T-helper 2 cell treated with Interferon-gamma antibody and Interleukin-4, amounts not matched to agents 100 ng/mL and 5 ng/mL, for 36 hours (primary cell): ENCODE results near the gene ZFP92. TPM values are rescaled to one million over a fixed set of nuclear protein-coding genes. Genes with fewer than 3 reads are reported as not detected.
"Not testable (repeated sequence)": the region's sequence is repeated elsewhere in the genome, so short reads cannot be mapped to it uniquely, and the experiment has no call there.

Experiments
- intact Hi-C: fragments of 100-400 bp; cut with micrococcal nuclease; formaldehyde crosslinking; loops from one replicate; pipeline ENCODE4 v1.15.1; 2023
- total RNA-seq: library from RNA; stranded (reverse); gene quantifications from 2 replicates; pipeline ENCODE4 v1.2.3, GENCODE V29; 2022

Gene ZFP92
- total RNA-seq, 1 donor from 2014 or later: 1.5 TPM

DNA sequence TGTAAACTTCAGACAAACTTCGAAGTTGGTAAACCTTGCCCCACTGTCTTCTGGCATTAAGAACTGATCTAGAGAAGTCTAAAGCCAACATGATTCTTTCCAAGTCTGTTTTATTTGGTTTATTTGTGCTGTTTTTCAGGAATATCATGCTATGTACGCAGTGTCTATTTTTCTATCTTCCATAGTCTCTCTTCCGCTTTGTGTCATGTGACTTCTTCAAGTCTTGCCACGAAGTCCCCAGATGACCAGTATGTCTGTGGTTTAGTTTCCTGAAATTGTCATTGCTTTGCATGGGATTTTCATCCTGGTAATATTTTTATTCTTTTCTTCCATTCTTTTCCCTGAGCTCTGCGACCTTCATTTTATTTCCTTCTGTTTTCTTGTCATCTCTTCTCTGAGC, 25.2 kb upstream of the ZFP92 start:
- intact Hi-C loops: no loop called here

DNA sequence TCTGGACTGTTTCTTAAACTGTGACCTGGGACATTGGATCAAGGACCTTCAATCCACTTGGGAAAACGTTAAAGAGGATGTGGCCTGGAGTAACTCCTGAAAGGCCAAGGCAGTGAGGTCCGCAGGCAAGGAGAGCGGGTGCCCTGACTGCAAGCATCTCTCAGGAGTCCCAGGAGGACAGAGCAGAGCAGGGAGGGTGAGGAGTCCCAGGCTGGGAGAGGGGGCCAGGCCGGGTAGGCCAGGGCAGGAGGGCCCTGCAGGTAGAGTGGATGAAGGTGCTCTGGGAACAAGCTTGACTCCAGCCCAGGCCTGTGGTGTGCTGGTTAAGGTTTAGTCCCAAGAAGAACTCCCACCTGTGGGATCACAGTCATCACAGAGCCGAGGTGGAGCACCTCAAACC, 23.9 kb upstream of the ZFP92 start:
- intact Hi-C loops: no loop called here

DNA sequence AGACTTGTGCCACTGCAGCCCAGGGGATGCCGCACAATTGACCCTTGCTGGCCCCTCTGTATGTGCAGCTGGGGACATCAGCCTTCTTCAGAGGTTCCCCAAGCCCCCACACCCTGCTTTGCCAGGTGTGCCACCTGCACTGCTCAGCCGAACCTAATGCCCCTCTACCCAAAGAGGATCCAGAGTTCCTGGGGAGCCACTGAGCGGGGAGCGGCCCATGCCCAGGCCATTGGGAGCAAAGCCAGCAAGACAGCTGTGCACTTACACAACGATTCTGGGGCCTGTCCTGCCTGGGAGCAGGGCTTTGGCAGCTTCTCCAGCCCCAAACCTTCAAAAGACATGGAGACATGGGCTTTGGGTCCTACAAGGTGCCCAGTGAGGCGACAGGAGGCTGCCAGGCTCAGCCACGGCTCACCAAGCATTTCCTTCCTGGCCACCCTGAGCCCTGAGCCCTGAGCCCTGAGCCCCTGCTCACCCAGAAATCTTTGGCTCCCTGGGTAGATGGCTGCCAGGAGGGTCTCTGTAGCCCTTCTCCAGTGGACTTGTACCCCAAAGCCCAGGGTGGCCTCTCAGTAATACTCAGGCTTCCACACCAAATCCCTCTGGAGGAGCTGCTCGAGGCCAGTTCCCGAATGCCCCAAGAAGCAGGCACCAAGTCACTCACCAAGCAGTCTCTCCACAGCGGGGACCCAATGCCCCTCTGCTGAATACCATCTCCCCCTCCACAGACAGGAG, 23.1 kb upstream of the ZFP92 start:
- intact Hi-C loops: no loop called here

DNA sequence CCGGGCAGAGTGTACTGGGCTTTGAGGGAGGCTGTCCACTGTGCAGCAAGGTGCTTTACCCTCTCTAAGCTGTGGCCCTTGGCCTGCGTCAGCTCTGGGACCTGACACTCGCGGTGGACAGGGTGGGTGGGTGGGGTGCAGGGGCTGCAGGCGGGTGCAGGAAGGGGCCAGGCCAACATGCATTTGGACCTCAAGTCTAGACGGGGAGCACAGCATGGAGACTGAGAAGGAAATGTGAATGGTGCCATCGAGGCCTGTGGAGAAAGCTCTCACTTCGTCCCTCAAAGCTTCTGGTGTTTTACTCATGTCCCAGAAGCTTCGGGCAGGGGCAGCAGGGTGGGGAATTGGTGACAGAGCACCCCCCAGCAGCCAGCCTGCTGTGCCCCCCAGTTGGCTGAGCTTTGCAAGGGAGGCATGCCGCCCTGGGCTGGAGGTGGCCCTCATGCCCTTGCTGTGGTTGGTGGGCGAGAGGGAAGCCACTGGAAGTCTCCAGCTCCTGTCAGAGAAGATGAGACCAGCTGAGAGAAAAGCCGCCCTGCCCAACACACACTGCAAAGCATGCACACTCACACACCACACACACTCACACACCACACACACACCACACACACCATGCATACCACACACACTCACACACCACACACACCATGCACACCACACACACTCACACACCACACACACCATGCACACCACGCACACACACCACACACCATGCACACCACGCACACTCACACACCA, 22.4 kb upstream of the ZFP92 start:
- intact Hi-C loops: no loop called here

DNA sequence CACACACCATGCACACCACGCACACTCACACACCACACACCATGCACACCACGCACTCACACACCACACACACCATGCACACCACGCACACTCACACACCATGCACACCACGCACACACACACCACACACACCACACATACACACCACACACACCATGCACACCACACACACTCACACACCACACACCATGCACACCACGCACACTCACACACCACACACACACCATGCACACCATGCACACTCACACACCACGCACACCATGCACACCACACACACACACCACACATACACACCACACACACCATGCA, 21.9 kb upstream of the ZFP92 start:
- intact Hi-C loops: not testable (repeated sequence)

DNA sequence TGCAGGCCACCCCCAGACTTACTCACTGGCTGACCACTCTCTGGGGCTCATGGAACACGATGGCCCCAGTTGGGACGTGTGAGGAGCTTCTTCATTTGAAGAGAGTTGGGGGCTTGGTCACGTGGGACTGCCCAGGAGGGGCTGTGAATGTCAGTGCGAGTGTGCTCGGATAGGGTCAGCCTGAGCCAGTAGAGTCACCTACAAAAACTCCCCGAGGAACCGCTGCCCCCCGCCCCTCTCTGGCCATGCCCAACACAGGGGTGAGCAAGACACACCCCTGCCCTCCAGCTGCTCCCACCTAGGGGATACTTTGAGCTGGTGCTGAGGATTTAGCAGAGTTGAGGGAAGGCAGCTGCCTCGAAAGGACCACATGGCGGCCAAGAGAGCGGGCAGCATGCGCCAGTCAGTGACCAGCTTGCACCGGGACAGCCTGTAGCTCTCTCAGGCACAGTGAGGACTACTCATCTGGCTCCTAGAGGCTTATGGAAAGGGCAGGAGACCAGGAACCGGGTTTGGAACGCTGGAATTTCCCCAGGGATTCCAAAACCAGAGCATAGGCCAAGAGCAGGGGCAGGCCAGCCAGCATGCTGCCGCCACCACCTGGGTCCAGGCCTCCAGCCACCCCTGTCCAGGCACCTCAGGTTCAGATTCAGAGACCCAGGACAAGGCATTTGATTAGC, 18.5 kb upstream of the ZFP92 start:
- intact Hi-C loops: no loop called here

DNA sequence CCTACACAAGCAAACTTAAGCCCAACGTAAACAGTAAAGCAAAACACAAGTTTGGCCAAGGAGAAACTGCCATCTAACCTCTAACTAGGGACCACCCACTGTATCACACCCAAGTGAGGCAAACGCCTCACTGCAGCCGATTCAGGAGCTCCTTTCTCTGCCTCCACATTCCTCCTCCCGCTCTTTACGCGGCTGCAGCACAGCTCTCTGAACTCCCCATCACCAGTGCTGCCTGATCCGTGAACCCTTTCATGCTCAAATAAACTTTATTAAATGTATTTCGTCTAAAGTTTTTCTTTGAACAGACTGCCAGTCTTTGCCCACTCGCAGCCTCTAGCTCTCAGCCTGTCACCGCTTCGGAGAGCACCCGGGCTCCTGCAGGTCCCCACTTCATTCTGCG, 16.7 kb upstream of the ZFP92 start:
- intact Hi-C loops: no loop called here

DNA sequence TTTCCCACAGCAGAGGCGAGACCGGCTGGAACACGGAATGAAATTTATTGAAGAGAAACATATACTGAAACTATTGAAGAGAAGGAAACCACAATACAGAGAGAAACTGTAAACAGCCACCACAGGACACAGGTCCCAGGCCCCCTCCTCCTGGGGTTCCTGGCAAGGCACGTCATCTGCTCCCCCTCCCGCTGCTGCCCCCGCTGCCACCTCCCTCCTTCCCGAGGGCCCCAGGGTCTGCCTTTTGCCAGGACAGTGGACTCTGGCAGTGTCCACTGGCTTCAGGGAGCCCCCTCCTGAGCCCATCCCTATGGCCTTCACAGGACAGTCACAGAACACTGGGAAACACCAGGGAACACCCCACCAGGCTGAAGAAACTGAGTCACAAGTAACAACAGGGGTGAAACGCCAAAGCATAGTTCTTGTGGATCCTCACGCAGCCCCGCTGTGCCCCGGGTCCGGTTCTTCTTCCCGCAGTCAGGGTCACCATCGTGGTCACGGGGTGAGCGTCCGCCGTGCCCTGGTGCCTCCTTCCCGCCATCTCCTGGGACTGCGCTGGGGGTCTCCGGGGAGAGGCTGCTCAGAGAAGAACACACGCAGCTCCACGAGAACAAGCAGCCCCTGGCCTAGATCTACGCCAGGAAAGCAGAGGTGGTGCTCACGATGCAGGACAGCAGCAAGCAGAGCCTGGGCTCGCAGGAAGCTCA, 15.5 kb upstream of the ZFP92 start:
- intact Hi-C loops: no loop called here

DNA sequence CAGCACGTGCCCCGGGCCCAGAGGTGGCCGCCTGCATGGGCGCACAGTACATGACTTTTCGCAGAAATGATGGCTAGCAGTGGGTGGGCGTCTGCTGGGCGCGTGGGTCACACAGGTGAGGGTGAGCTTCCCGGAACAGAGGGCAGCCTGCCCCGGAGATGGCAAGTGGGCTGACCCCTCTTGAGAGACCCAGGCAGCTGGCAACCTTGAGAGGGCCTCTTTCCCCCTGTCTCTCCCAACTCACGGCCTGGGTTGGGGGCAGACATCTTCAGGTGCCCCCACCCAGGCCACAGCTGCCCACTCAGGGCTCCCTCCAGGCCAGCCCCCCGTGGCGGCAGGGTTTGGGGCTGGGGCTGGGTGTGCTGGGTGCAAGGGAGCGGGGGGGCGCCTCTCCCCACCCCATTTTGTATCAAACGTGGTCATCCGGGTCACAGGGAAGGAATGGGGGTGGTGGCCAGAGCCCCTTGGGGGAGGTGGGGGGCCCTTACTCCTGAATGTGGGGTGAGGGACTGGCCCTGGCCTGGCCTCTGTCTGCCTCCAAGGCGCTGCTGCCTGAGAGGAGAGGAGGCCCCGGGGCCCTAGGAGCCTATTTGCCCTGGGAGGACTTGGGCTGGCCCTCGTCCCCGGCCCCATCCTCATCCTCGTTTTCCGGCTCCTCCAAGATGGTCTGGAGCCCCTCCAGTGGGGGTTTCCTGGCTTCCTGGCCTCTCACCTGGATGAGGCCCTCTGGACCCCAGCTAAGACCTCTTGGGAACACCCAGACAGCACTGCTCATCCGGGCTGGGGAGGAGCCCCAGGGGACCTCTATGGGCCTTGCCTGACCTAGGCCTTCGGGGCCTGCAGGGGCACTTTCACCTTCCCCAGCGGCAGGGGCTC, 14.7 kb upstream of the ZFP92 start:
- intact Hi-C loops: no loop called here

DNA sequence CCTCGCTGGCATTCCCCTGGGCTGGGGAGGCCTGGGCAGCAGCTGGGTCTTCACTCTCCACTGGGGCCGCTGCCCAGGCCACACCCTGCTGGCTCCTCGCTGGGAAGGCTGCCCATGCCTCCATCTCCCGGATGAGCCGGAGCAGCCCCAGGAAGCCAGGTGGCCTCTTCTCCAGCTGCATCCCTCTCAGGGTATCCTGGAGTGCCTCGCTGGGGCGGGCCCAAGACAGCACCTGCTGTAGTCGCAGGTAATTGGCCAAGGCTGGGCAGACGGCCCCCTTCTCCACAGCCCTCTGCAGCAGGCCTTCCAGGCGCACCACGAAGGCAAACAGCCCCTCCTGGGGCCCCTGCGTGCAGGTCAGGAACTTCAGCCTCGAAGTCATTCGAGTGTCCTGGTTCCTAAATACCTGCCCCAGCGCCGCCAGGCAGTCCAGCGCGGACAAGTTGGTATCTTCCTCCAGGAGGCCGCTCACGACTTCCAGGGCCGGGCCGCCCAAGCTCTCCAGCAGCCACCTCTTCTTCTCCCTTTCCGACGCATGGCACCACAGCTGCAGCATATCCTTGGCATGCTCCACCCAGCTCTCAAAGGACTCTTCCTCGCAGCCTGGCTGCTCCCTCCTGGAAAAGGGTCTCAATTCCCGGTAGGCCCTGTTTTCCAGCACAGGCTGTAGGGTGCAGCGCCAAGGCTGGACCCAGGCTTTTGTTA, 13.9 kb upstream of the ZFP92 start:
- intact Hi-C loops: no loop called here

DNA sequence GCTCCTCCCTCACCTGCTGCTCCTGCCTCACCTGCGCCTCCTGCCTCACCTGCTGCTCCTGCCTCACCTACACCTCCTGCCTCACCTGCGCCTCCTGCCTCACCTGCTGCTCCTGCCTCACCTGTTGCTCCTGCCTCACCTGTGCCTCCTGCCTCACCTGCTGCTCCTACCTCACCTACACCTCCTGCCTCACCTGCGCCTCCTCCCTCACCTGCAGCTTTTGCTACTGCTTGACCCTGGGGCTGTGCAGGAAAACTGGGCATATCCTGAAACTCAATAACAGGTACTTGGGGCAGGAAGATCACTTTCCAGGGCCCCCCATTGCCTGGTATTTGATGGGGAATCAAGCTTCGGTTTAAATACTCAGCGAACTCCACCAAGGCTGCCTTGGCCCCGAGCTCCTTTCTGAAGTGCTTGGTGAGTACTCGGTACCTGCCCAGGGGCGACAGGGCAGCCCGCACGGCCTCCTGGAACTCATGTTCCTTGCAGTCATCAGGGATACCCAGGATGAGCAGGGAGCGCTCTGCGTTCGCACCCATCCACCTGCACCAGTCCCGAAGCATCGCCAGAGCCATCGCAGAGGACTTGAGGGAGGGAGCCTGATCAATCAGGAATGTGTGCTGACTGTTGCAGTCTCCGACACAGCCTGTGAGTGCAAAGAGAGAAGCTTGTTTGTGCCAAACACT, 12.9 kb upstream of the ZFP92 start:
- intact Hi-C loops: no loop called here

DNA sequence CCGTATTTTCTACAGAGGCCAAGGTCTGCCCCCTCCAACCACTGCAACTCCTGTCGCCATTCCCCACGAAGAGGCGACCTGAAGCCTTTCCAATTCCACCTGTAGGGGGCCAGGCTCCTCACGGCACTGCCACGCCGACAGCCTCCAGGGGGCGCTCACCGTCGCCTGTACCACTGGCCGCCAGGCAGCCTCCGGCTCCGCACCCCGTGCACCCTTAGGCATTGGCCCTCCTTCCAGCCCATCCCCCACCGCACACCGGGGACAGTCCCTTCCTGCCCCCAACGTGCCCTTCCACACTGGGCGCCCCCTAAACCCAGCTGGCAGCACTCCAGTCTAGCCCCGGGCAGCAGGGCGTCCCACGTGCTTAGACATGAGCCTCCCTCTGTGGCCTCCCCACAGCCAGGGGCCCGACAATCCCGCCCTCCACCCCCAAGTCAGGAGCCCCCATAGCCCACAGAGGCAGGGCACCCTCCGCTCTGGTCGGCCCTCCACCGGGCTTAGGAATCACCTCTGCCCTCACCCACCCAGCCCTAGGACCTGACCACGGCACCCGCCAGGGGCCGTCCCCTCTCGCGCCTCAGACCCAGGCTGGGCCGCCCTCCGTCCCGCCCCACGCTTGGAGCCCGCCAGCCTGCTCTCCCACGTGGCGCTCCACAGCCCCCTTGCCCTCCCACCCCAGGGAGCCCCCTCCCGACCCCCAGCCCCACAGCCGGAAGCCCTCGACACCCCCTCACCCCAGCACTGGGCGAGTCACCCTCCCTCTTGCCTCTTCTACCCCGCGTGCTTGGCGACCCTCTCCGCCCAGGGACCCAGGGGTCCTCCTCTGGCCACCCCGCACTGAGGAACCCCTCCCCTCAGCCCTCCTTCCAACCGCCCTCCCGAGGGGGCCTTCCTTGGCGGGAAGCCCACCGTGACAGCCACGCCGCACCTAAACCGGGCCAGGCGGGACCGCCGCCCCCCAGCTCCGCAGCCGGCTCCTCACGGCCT, 10.8 kb upstream of the ZFP92 start:
- intact Hi-C loops: loop anchor here (10.0 kb wide), 1 partner anchor 64 kb away; no protein-coding TSS in a partner anchor

DNA sequence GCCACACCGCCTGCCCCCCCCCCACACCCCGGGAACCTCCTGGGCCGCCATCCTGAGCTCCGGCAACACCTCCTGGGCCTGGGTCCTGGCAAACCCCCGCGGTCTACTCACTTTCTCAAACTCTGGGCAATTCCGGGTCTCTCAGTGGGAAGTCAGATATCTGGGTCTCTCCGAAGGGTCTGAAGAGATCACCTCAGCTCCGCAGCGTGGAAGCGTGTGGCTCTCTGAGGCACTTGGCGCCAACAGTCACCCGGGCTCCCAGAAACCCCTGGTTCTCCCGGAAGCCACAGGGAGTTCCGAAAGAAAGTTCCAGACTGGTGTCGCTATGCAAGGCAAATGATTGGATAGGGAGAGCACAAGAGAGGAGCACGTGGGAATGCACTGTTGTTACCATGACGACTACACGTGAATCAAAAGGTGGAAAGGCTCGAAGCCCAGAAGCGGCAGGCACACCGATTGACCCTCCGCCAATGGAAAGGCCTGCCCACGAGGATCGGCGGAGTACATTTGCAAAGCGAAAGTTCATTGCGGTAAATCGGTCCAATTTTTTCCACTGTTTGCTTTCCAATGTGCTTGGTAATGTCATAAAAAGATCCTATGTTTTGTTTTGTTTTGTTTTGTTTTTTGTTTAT, 10.0 kb upstream of the ZFP92 start, which contains the start of gene PNMA6E:
Gene PNMA6E (minus strand): TSS at position 218 of the 632 bp plus-strand sequence. CDS start 2,501 bp downstream, outside the sequence.
- intact Hi-C loops: loop anchor here (10.0 kb wide), 1 partner anchor 64 kb away; no protein-coding TSS in a partner anchor

DNA sequence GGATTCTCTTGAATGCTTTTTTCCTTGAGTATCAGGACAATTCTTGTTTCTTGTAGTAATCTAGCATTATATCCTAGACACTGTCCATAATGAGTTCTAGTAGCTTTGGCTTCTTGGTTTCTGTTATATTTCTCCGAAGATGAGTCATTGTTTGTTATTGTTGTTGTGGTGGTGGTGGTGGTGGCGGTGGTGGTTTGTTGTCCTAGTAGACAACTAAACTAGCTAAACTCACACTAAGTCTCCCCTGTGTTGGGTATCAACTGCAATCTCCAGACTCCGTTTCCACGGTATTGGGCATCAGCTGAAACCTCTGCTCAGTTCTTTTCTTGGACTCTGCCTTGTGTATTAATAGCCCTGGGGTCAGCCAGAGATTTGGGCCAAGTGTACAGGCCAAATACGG, 6.9 kb upstream of the ZFP92 start:
- intact Hi-C loops: loop anchor here (10.0 kb wide), 1 partner anchor 60 kb away; no protein-coding TSS in a partner anchor

DNA sequence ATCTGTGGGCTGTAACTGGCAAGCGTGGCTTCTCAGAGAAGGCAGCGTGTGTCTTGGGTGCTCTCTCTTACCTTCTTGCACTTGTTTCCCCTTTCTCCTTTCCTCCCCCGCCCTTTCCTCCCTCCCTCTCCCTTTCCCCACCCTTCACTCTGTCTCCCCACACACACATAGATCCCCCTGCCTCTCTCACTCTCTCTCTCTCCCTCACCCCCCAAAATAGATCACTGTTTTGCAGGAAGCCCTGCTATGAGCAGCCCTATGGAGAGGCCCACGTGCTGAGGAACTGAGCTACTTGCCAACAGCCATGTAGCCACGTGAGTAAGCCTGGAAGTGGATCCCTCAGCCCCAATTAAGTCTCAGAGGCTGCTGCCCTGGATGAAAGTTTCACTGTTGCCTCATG, 5.8 kb upstream of the ZFP92 start:
- intact Hi-C loops: loop anchor here (10.0 kb wide), 1 partner anchor 59 kb away; no protein-coding TSS in a partner anchor

DNA sequence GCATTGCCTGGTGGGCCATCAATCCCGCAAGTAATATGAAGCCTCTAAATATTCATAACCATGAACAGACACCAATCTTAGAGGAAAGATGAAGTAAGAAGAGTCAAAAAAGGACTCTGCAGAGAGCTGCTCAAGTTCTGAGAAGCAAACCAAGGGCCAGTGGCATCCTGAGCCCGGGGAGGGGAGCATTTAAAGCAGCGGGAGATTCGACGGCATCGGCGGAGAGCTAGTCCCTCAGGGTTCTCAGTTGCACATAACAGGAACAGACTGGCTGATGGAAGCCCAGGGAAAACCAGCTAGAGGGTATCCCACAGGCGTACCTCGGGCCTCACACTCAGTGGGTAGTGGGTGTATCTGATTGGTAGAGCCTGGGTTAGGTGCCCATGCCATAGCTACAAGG, 5.3 kb upstream of the ZFP92 start:
- intact Hi-C loops: loop anchor here (10.0 kb wide), 1 partner anchor 59 kb away; no protein-coding TSS in a partner anchor

DNA sequence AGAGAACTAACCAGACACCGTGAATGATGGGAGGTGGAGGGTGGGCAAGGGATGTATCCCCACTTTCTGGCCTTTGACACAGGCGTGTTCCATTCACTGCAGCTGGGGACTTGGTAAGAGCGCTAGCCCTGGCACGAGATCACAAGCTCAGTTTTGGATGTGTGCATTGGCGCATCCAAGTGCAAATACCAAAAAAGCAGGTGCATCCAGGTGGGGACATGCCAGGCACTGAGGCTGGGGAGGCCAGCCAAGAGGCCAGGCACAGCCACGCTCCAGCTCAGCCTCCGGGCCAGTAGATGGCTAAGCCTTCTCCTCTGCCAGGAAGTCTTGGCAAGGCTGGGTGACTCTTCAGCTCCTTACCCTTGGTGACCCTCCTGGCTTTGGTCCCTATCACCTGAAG, 4.4 kb upstream of the ZFP92 start:
- intact Hi-C loops: loop anchor here (10.0 kb wide), 1 partner anchor 58 kb away; no protein-coding TSS in a partner anchor
